ENCODE data around the gene MGRN1.

The MGRN1 gene

DNA sequence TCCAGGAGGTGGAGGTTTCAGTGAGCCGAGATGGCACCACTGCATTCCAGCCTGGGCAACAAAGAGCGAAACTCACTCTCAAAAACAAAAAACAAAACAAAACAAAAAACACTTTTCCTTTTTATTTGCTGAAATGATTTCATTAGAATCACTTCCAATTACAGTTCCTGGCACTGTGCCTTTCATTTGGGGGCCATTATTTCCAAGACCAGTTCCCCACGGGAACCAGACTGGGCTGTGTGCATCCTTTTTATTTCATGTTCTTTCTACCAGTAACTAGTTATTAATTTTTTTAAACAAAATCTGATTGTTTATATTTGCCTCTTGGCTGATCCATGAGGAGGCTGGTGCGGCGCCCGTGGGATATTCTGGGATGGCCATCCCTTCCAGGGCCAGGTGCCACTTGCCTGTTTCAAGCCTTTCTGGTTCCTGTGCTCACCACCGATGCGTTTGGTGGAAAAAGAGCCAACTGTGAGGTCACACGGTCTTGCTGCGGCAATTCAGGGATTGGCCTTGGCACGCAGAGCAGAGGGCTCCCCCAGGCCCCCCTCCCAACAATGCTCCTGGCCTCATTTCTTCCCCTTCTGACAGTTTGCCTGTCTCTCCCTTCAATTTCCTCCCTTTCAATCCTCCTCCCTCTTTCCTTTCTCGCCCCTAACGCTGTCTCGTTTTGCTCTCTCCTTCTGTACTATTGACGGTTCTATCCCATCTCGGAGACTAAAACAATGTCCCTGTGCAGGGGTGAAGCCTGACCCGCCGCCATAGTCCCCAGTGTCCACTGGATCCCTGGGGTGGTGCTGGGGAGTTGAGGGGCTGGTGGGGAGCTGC, 23.4 kb upstream of the MGRN1 start:
- no peak for TF ChIP-seq POLR2AphosphoS5 (IDR thresholded peaks at IDR 0.05; ENCODE audit: borderline replicate concordance, low read depth, low read length)
- no peak for TF ChIP-seq EZH2 (IDR thresholded peaks at IDR 0.05)
- no peak for TF ChIP-seq FOXP2 (optimal IDR thresholded peaks at IDR 0.05; ENCODE audit: control extremely low read depth, extremely low read length, insufficient read depth)
- no peaks in the 10 kb centered on the region for H3K36me3 ChIP-seq (ENCODE audit: insufficient read depth, low read length)
- no peak for DNase-seq (ENCODE audit: low read depth, low spot score)
- H3K9ac ChIP-seq (ENCODE audit: insufficient read length): no peak overlapping the region
- no peak overlapping the region for H3K4me3 ChIP-seq
- H3K9me3 ChIP-seq (ENCODE audit: low read depth, low read length): no peaks in the 10 kb centered on the region
- H3K27ac ChIP-seq: no peak overlapping the region

DNA sequence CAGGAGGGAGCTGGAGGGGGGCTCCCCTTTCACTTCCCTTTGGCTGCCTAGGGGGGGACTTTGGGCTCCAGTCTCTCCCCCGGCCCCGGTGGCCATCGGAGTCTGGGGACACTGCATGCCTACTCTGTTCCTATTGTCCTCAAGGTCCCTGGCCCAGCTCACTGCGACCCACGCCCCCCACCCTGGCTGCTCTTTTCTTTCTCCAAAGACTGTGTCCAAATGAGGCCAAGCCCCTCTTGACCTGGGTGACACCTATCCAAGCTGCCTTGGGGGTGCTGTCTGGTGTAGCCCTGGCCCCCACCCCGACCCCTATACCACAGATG, 22.8 kb upstream of the MGRN1 start:
- Histone ChIP-seq H3K27ac (no peak overlapping the region), H3K9me3 (ENCODE audit: low read depth, low read length) (no peaks in the 10 kb centered on the region), H3K36me3 (ENCODE audit: insufficient read depth, low read length) (no peaks in the 10 kb centered on the region), H3K9ac (ENCODE audit: insufficient read length) (no peak overlapping the region), H3K4me3 (no peak overlapping the region)
- TF ChIP-seq FOXP2 (optimal IDR thresholded peaks at IDR 0.05; ENCODE audit: control extremely low read depth, extremely low read length, insufficient read depth) (no peak), EZH2 (IDR thresholded peaks at IDR 0.05) (no peak), POLR2AphosphoS5 (IDR thresholded peaks at IDR 0.05; ENCODE audit: borderline replicate concordance, low read depth, low read length) (no peak)
- no peak for DNase-seq (ENCODE audit: low read depth, low spot score)

DNA sequence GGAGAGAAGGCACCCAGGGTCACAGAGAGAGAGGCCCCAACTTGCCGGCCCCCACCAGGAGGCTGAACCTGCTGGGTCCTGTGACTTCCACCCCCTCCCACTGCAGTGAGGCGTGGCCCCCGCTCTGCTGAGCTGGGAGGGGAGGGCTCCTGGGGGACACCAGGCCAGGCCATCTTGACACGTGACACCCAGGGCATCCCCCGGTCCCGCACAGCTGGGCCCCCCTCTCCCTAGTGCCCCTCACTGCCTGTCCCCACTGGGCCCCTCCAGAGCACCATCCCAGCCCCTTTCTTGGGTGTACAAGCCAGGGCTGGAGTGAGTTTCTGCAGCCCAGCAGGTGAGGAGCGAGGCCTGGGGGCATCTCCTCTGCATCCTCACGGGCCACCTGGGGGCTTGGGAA, 22.3 kb upstream of the MGRN1 start:
- TF ChIP-seq FOXP2 (optimal IDR thresholded peaks at IDR 0.05; ENCODE audit: control extremely low read depth, extremely low read length, insufficient read depth) (no peak), EZH2 (IDR thresholded peaks at IDR 0.05) (no peak), POLR2AphosphoS5 (IDR thresholded peaks at IDR 0.05; ENCODE audit: borderline replicate concordance, low read depth, low read length) (no peak)
- H3K4me3 ChIP-seq: no peak overlapping the region
- H3K36me3 ChIP-seq (ENCODE audit: insufficient read depth, low read length): no peaks in the 10 kb centered on the region
- H3K27ac ChIP-seq: no peak overlapping the region
- H3K9ac ChIP-seq (ENCODE audit: insufficient read length): no peak overlapping the region
- no peak for DNase-seq (ENCODE audit: low read depth, low spot score)
- no peaks in the 10 kb centered on the region for H3K9me3 ChIP-seq (ENCODE audit: low read depth, low read length)

DNA sequence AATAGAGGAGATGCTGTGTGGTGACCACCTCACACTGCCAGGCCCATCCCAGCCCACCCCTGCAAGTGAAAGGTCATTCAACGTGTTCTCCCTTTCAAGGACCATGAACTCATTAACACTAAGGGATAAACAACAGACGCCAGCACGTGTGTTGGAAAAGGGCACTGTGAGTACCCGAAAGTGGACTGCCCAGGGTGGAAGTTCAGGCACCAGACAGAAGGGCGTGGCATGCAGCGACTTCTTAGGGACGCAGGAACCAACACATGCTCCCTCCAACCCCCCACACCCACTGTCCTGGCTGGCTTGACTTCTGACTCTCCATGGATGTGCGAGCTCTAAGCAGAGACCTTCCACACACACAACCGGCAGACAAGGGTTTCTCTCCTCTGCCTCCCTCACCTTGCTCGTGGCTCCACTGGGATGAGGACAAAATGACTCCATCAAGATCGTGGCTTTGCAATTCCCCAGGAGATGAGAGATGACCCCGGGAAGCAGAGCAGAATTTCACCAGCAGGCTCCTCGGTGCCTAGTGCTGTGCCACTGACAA, 20.9 kb upstream of the MGRN1 start:
- Histone ChIP-seq H3K9me3 (ENCODE audit: low read depth, low read length) (no peaks in the 10 kb centered on the region), H3K36me3 (ENCODE audit: insufficient read depth, low read length) (no peaks in the 10 kb centered on the region), H3K9ac (ENCODE audit: insufficient read length) (no peak overlapping the region), H3K4me3 (no peak overlapping the region), H3K27ac (no peak overlapping the region)
- TF ChIP-seq EZH2 (IDR thresholded peaks at IDR 0.05) (no peak), FOXP2 (optimal IDR thresholded peaks at IDR 0.05; ENCODE audit: control extremely low read depth, extremely low read length, insufficient read depth) (no peak), POLR2AphosphoS5 (IDR thresholded peaks at IDR 0.05; ENCODE audit: borderline replicate concordance, low read depth, low read length) (no peak)
- DNase-seq (ENCODE audit: low read depth, low spot score): no peak

- H3K4me3 ChIP-seq: no peak overlapping the region
- no peak overlapping the region for H3K9ac ChIP-seq (ENCODE audit: insufficient read length)
- TF ChIP-seq FOXP2 (optimal IDR thresholded peaks at IDR 0.05; ENCODE audit: control extremely low read depth, extremely low read length, insufficient read depth): no peak
- TF ChIP-seq POLR2AphosphoS5 (IDR thresholded peaks at IDR 0.05; ENCODE audit: borderline replicate concordance, low read depth, low read length): no peak
- TF ChIP-seq EZH2 (IDR thresholded peaks at IDR 0.05): no peak
- no peak overlapping the region for H3K27ac ChIP-seq
- no peaks in the 10 kb centered on the region for H3K9me3 ChIP-seq (ENCODE audit: low read depth, low read length)
- no peak for DNase-seq (ENCODE audit: low read depth, low spot score)
- no peaks in the 10 kb centered on the region for H3K36me3 ChIP-seq (ENCODE audit: insufficient read depth, low read length)
Measured at GRCh38 chr16:4604401-4604800, 20.2 kb upstream of the MGRN1 start.

DNA sequence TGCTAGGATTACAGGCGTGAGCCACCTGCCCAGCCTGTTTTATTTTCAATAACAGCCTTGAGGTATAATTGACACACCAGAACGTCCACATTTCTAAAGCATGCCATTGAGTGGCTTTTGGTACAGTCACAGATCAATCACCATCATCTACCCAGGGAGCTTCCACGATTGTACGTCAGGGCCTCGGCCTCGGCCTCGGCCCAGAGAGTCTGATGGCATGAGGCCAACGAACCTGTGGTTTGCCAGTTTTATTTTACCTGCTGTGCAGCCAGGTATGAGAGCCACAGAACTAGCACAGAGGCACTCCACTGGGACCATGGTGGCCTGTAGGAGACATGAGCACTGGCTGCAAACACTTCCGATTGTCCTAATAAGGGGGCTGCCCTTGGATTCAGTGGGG, 18.3 kb upstream of the MGRN1 start:
- Histone ChIP-seq H3K36me3 (ENCODE audit: insufficient read depth, low read length) (no peaks in the 10 kb centered on the region), H3K9me3 (ENCODE audit: low read depth, low read length) (no peaks in the 10 kb centered on the region), H3K9ac (ENCODE audit: insufficient read length) (no peak overlapping the region), H3K4me3 (no peak overlapping the region), H3K27ac (no peak overlapping the region)
- no peak for DNase-seq (ENCODE audit: low read depth, low spot score)
- TF ChIP-seq EZH2 (IDR thresholded peaks at IDR 0.05): no peak
- no peak for TF ChIP-seq POLR2AphosphoS5 (IDR thresholded peaks at IDR 0.05; ENCODE audit: borderline replicate concordance, low read depth, low read length)
- TF ChIP-seq FOXP2 (optimal IDR thresholded peaks at IDR 0.05; ENCODE audit: control extremely low read depth, extremely low read length, insufficient read depth): no peak

GRCh38 chr16:4607841-4608703, 16.6 kb upstream of the MGRN1 start:
- H3K36me3 ChIP-seq (ENCODE audit: insufficient read depth, low read length): no peaks in the 10 kb centered on the region
- no peak overlapping the region for H3K27ac ChIP-seq
- no peaks in the 10 kb centered on the region for H3K9me3 ChIP-seq (ENCODE audit: low read depth, low read length)
- DNase-seq (ENCODE audit: low read depth, low spot score): no peak
- H3K4me3 ChIP-seq: no peak overlapping the region
- no peak for TF ChIP-seq FOXP2 (optimal IDR thresholded peaks at IDR 0.05; ENCODE audit: control extremely low read depth, extremely low read length, insufficient read depth)
- TF ChIP-seq EZH2 (IDR thresholded peaks at IDR 0.05): no peak
- no peak for TF ChIP-seq POLR2AphosphoS5 (IDR thresholded peaks at IDR 0.05; ENCODE audit: borderline replicate concordance, low read depth, low read length)
- no peak overlapping the region for H3K9ac ChIP-seq (ENCODE audit: insufficient read length)

- Histone ChIP-seq H3K4me3 (no peak overlapping the region), H3K9ac (ENCODE audit: insufficient read length) (no peak overlapping the region), H3K36me3 (ENCODE audit: insufficient read depth, low read length) (no peaks in the 10 kb centered on the region), H3K9me3 (ENCODE audit: low read depth, low read length) (no peaks in the 10 kb centered on the region), H3K27ac (no peak overlapping the region)
- DNase-seq (ENCODE audit: low read depth, low spot score): no peak
- TF ChIP-seq POLR2AphosphoS5 (IDR thresholded peaks at IDR 0.05; ENCODE audit: borderline replicate concordance, low read depth, low read length) (no peak), EZH2 (IDR thresholded peaks at IDR 0.05) (no peak), FOXP2 (optimal IDR thresholded peaks at IDR 0.05; ENCODE audit: control extremely low read depth, extremely low read length, insufficient read depth) (no peak)
Measured at GRCh38 chr16:4608704-4608980, 16.0 kb upstream of the MGRN1 start.
